Upper lobe of left lung (tissue), 6 donors: ENCODE measurements around the gene BLACAT1. TPM values are rescaled to one million over a fixed set of nuclear protein-coding genes. Genes with fewer than 3 reads are reported as not detected.
"Not testable (repeated sequence)": the region's sequence is repeated elsewhere in the genome, so short reads cannot be mapped to it uniquely, and the experiment has no call there.

Experiments used
- ATAC-seq, 2 donors: fragments of 200-7000 bp; cut with Tn5 transposase; one replicate each; pipeline ENCODE4 v1.9.1; 2022; ENCODE audit warnings: mild to moderate bottlenecking in 2 of 2, moderate library complexity in 2 of 2; ENCODE audit not compliant: low FRiP score in 2 of 2
- DNase-seq, 2 donors: peaks; one replicate each; pipeline ENCODE4 v3.0.0-alpha.2; 2019 to 2020
- H3K27ac ChIP-seq, 4 donors: fragments of 200-600 bp; sonication (generic); one replicate each; pipeline ENCODE4 v1.5.1; 2016 to 2019
- H3K27me3 ChIP-seq, 4 donors: fragments of 200-600 bp; sonication (generic); one replicate each; pipeline ENCODE4 v1.5.1; 2017 to 2019
- H3K36me3 ChIP-seq, 4 donors: fragments of 200-600 bp; sonication (generic); one replicate each; pipeline ENCODE4 v1.5.1; 2016 to 2019
- H3K4me1 ChIP-seq, 4 donors: fragments of 200-600 bp; sonication (generic); one replicate each; pipeline ENCODE4 v1.5.1; 2018 to 2019
- H3K4me3 ChIP-seq, 4 donors: fragments of 200-600 bp; sonication (generic); one replicate each; pipeline ENCODE4 v1.5.1; 2017 to 2019; ENCODE audit warnings: mild to moderate bottlenecking in 2 of 4, moderate library complexity in 1 of 4
- H3K9me3 ChIP-seq, 4 donors: fragments of 200-600 bp; sonication (generic); one replicate each; pipeline ENCODE4 v1.5.1; 2018 to 2019
- CTCF ChIP-seq, 6 experiments: fragments of 450-650 bp in 4 of 6; fragments of 200-600 bp in 2 of 6; sonication (generic) in 2 of 6; IDR thresholded peaks; one replicate each; pipeline ENCODE4 v1.5.1; 2016 to 2019; ENCODE audit warnings: antibody characterized with exemption in 6 of 6
- EP300 ChIP-seq, 4 donors: sonication (generic); formaldehyde crosslinking; IDR thresholded peaks; one replicate each; pipeline ENCODE4 v1.5.1; 2017; ENCODE audit warnings: antibody characterized with exemption in 4 of 4, control low read depth in 2 of 4
- POLR2A ChIP-seq, 4 donors: fragments of 450-650 bp; IDR thresholded peaks; one replicate each; pipeline ENCODE4 v1.5.1; 2016 to 2017; ENCODE audit warnings: antibody characterized with exemption in 4 of 4, mild to moderate bottlenecking in 2 of 4
- POLR2AphosphoS5 ChIP-seq, 2 donors: sonication (generic); formaldehyde crosslinking; IDR thresholded peaks; one replicate each; pipeline ENCODE4 v1.5.1; 2017; ENCODE audit warnings: antibody characterized with exemption in 2 of 2
- WGBS, 2 donors: methylation state at CpG; one replicate each; pipeline ENCODE4 v1.1.5; 2017 to 2018; 5-methylcytosine and 5-hydroxymethylcytosine counted together
- total RNA-seq, 6 donors: library from RNA; depleted of rRNA in 4 of 6; stranded (reverse); fragments of >200 nt in 4 of 6; gene quantifications; one replicate each; pipeline versions ENCODE4 v1.1.0 to v1.2.1, GENCODE V29; 2016 to 2021
- donor health status: DM: no; HTN: no; CAD: no; lungs with moderate emphysema.
- donor health status: DM: no; HTN: yes; CAD: no; lungs with severe emphysema.

BLACAT1 gene
- total RNA-seq, 6 donors from 2014 or later: 0.40 to 4.2 (median 1.1) TPM

GRCh38 chr1:205480349-205480985, 24.6 kb upstream of the BLACAT1 start:
- 50 to 53% methylated on average over 17 of the region's 17 CpGs for WGBS, 2 donors
- Histone ChIP-seq H3K9me3 (peaks cover 0 to 3% (median under 1%) of the 10 kb centered on the region in 4 donors), H3K27ac (no peak overlapping the region), H3K4me3 (no peak overlapping the region), H3K27me3 (no peaks in the 10 kb centered on the region), H3K36me3 (no peaks in the 10 kb centered on the region), H3K4me1 (peaks cover 0 to 22% (median 9%) of the 10 kb centered on the region in 4 donors)
- DNase-seq: peak in 1 of 2 donors; percentile 69
- no peak for ATAC-seq
- TF ChIP-seq CTCF (IDR thresholded peaks at IDR 0.05) (no peak), EP300 (IDR thresholded peaks at IDR 0.05) (no peak), POLR2A (IDR thresholded peaks at IDR 0.05) (no peak), POLR2AphosphoS5 (IDR thresholded peaks at IDR 0.05) (no peak)

- ATAC-seq, H3K36me3 ChIP-seq, H3K27me3 ChIP-seq, H3K27ac ChIP-seq, H3K4me3 ChIP-seq, DNase-seq: not testable (repeated sequence)
- H3K9me3 ChIP-seq: peaks cover 0 to 13% (median 5%) of the 10 kb centered on the region in 4 donors
- 93 to 94% methylated on average over 1 to 2 of the region's 2 CpGs for WGBS, 2 donors
- peaks cover 0 to 22% (median 8%) of the 10 kb centered on the region in 4 donors for H3K4me1 ChIP-seq
Measured at GRCh38 chr1:205478985-205479384, 23.1 kb upstream of the BLACAT1 start.

GRCh38 chr1:205477759-205478247, 22.0 kb upstream of the BLACAT1 start:
- 39 to 52% methylated on average over 5 to 12 of the region's 12 CpGs for WGBS, 2 donors
- Histone ChIP-seq H3K9me3 (peaks cover 0 to 13% (median 5%) of the 10 kb centered on the region in 4 donors), H3K27me3 (no peaks in the 10 kb centered on the region), H3K27ac (peak overlapping the region in 1 of 4 donors; percentile 69), H3K4me3 (no peak overlapping the region), H3K4me1 (peaks cover 0 to 22% (median 8%) of the 10 kb centered on the region in 4 donors), H3K36me3 (no peaks in the 10 kb centered on the region)
- ATAC-seq (peak; percentile 27 to 85), DNase-seq (peak; percentile 81 to 85)
- TF ChIP-seq POLR2AphosphoS5 (IDR thresholded peaks at IDR 0.05): no peak
- TF ChIP-seq EP300 (IDR thresholded peaks at IDR 0.05): peak in 1 of 4 donors; percentile 8

GRCh38 chr1:205477121-205477758, 21.4 kb upstream of the BLACAT1 start:
- H3K27me3 ChIP-seq: no peaks in the 10 kb centered on the region
- ATAC-seq: peak in 1 of 2 donors; percentile 12
- TF ChIP-seq CTCF (IDR thresholded peaks at IDR 0.05) (no peak), POLR2A (IDR thresholded peaks at IDR 0.05) (no peak), POLR2AphosphoS5 (IDR thresholded peaks at IDR 0.05) (no peak), EP300 (IDR thresholded peaks at IDR 0.05) (no peak)
- peaks cover 0 to 22% (median 8%) of the 10 kb centered on the region in 4 donors for H3K4me1 ChIP-seq
- H3K27ac ChIP-seq: peak overlapping the region in 1 of 4 donors; percentile 69
- H3K36me3 ChIP-seq: no peaks in the 10 kb centered on the region
- peaks cover 0 to 13% (median 5%) of the 10 kb centered on the region in 4 donors for H3K9me3 ChIP-seq
- peak in 1 of 2 donors; percentile 45 for DNase-seq
- H3K4me3 ChIP-seq: no peak overlapping the region
- WGBS, 2 donors: 77 to 94% methylated on average over 4 to 5 of the region's 6 CpGs

GRCh38 chr1:205476648-205477047, 20.8 kb upstream of the BLACAT1 start:
- WGBS, 2 donors: 93 to 95% methylated on average over 4 of the region's 4 CpGs

More at GRCh38 chr1:205476648-205477047, 20.8 kb upstream of the BLACAT1 start:
- no peak for TF ChIP-seq POLR2AphosphoS5 (IDR thresholded peaks at IDR 0.05)
- no peak for TF ChIP-seq CTCF (IDR thresholded peaks at IDR 0.05)
- TF ChIP-seq EP300 (IDR thresholded peaks at IDR 0.05): no peak
- no peak for TF ChIP-seq POLR2A (IDR thresholded peaks at IDR 0.05)
- ATAC-seq: no peak
- Histone ChIP-seq H3K9me3 (peaks cover 0 to 13% (median 5%) of the 10 kb centered on the region in 4 donors), H3K27ac (no peak overlapping the region), H3K4me3 (no peak overlapping the region), H3K27me3 (no peaks in the 10 kb centered on the region), H3K36me3 (no peaks in the 10 kb centered on the region), H3K4me1 (peaks cover 0 to 22% (median 8%) of the 10 kb centered on the region in 4 donors)
- no peak for DNase-seq
